ENCODE results near the gene IDH2. TPM values are rescaled to one million over a fixed set of nuclear protein-coding genes. Genes with fewer than 3 reads are reported as not detected.
A peak's percentile ranks its signal among the peaks of the same experiment; 100 is the strongest.

The IDH2 gene
- total and polyA plus RNA-seq, 2 of the 13 experiments (the other 11 are each of a cell fraction or from before 2014, with no cell fraction given) = 121 to 145 TPM

DNA sequence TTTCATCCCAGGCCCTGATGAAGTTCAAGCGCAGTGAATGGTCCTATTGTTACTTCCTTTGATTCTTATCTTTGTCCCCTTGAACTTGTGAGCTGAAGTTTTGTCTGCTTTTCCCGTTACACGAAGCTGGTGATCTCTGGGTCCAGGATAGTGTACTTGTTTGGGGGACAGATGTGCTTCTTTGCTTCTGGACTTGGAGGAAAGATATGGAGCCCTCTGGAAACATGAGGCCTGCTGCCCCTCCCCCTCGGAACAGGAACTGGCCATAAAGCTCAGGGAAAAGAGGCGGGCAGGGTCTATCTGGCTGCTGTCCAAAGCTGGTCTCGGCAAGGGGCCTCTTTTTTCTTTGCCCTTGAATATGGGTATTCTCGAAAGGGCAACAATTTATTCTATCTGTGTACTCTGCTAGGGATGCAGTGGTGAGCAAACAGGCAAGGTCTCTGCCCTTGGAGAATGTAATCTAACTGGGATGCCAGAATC is 47.6 kb downstream of the IDH2 start (continued):
- TF ChIP-seq, protein P1, sequence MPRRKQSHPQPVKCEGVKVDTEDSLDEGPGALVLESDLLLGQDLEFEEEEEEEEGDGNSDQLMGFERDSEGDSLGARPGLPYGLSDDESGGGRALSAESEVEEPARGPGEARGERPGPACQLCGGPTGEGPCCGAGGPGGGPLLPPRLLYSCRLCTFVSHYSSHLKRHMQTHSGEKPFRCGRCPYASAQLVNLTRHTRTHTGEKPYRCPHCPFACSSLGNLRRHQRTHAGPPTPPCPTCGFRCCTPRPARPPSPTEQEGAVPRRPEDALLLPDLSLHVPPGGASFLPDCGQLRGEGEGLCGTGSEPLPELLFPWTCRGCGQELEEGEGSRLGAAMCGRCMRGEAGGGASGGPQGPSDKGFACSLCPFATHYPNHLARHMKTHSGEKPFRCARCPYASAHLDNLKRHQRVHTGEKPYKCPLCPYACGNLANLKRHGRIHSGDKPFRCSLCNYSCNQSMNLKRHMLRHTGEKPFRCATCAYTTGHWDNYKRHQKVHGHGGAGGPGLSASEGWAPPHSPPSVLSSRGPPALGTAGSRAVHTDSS (CRISPR knock-in tag; conservative IDR thresholded peaks at IDR 0.05) = no peak
- TF ChIP-seq ZNF790 (CRISPR knock-in tag; IDR thresholded peaks at IDR 0.05; ENCODE audit: borderline replicate concordance) (no peak), ZFP82 (CRISPR knock-in tag; IDR thresholded peaks at IDR 0.05; ENCODE audit: borderline replicate concordance) (no peak), RBAK (CRISPR knock-in tag; IDR thresholded peaks at IDR 0.05) (no peak), FOXC1 (CRISPR knock-in tag; IDR thresholded peaks at IDR 0.05; ENCODE audit: borderline replicate concordance) (no peak), ZNF615 (CRISPR knock-in tag; IDR thresholded peaks at IDR 0.05; ENCODE audit: borderline replicate concordance) (no peak), ZBTB21 (CRISPR knock-in tag; IDR thresholded peaks at IDR 0.05) (0 out of 2 replicates have a peak, but pooled peaks have one; percentile 20)
- TF ChIP-seq, protein P2, sequence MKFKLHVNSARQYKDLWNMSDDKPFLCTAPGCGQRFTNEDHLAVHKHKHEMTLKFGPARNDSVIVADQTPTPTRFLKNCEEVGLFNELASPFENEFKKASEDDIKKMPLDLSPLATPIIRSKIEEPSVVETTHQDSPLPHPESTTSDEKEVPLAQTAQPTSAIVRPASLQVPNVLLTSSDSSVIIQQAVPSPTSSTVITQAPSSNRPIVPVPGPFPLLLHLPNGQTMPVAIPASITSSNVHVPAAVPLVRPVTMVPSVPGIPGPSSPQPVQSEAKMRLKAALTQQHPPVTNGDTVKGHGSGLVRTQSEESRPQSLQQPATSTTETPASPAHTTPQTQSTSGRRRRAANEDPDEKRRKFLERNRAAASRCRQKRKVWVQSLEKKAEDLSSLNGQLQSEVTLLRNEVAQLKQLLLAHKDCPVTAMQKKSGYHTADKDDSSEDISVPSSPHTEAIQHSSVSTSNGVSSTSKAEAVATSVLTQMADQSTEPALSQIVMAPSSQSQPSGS (CRISPR knock-in tag; IDR thresholded peaks at IDR 0.05) = no peak
- TF ChIP-seq, protein P3, sequence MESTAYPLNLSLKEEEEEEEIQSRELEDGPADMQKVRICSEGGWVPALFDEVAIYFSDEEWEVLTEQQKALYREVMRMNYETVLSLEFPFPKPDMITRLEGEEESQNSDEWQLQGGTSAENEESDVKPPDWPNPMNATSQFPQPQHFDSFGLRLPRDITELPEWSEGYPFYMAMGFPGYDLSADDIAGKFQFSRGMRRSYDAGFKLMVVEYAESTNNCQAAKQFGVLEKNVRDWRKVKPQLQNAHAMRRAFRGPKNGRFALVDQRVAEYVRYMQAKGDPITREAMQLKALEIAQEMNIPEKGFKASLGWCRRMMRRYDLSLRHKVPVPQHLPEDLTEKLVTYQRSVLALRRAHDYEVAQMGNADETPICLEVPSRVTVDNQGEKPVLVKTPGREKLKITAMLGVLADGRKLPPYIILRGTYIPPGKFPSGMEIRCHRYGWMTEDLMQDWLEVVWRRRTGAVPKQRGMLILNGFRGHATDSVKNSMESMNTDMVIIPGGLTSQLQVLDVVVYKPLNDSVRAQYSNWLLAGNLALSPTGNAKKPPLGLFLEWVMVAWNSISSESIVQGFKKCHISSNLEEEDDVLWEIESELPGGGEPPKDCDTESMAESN (CRISPR knock-in tag; conservative IDR thresholded peaks at IDR 0.05) = no peak
